Pancreas (tissue), 10 donors: ENCODE measurements around the gene HERC2. TPM values are rescaled to one million over a fixed set of nuclear protein-coding genes. Genes with fewer than 3 reads are reported as not detected.

Experiments used
- ATAC-seq, 4 donors: fragments of 200-7000 bp; cut with Tn5 transposase; one replicate each; pipeline versions ENCODE4 v1.8.0 to v1.9.1; 2020; ENCODE audit warnings: mild to moderate bottlenecking in 4 of 4, moderate library complexity in 4 of 4
- DNase-seq, 6 donors: peaks; one replicate each; pipeline ENCODE4 v3.0.0-alpha.2; 2020
- FAIRE-seq: peaks from 2 replicates; lab custom pipeline; 2012; peaks lifted over from hg19 to GRCh38; lab: Jason Lieb, UNC
- H3K27ac ChIP-seq, 4 donors: fragments of 200-600 bp; sonication (generic); 1 replicate in 3 of 4; 2 replicates in 1 of 4; pipeline versions ENCODE4 v1.5.0 to v1.8.0; 2020
- H3K27me3 ChIP-seq, 4 donors: fragments of 200-600 bp; one replicate each; pipeline ENCODE4 v1.8.0; 2021
- H3K36me3 ChIP-seq, 3 donors: fragments of 200-600 bp; sonication (generic) in 1 of 3; one replicate each; pipeline versions ENCODE4 v1.5.0 to v1.8.0; 2020 to 2021
- H3K4me1 ChIP-seq, 3 donors: fragments of 200-600 bp; one replicate each; pipeline ENCODE4 v1.8.0; 2021
- H3K4me3 ChIP-seq, 4 donors: fragments of 200-600 bp; sonication (generic) in 2 of 4; one replicate each; pipeline versions ENCODE4 v1.5.0 to v1.8.0; 2020 to 2021
- H3K9me3 ChIP-seq, 4 donors: fragments of 200-600 bp; one replicate each; pipeline ENCODE4 v1.8.0; 2021
- WGBS, 2 donors: extraction: QIAGEN DNeasy Blood & Tissue Kit; methylation state at CpG; one replicate each; pipeline ENCODE4 v1.1.7; 2013; 5-methylcytosine and 5-hydroxymethylcytosine counted together
- intact Hi-C, 3 donors: fragments of 100-400 bp; cut with DNase I; formaldehyde crosslinking; loops; one replicate each; pipeline versions ENCODE4 v1.11.1 to v1.14.2; 2022
- polyA plus RNA-seq, 2 donors: library from polyadenylated mRNA; stranded (reverse); fragments of 200-250 nt; gene quantifications; one replicate each; pipeline ENCODE4 v1.2.3, GENCODE V29; 2013
- total RNA-seq, 6 donors: library from RNA; stranded (reverse); fragmentation: NEBNext Ultra II Directional in 4 of 6; extraction: Animal tissue kit (Norgen Biotek cat#: 25700) in 4 of 6; gene quantifications; one replicate each; pipeline versions ENCODE4 v1.2.1 to v1.2.4, GENCODE V29; 2021 to 2023
- TF ChIP-seq, protein P1 (sequence below), 4 donors: fragments of 200-600 bp; sonication (generic) in 3 of 4; IDR thresholded peaks; one replicate each; pipeline versions ENCODE4 v1.5.0 to v1.8.0; 2021; ENCODE audit warnings: antibody characterized with exemption in 4 of 4
- donor health status: healthy with polysubstance abuse.
- donor health status: DM: no; HTN: no; CAD: no; lungs with moderate emphysema.
- donor health status: DM: no; HTN: no; CAD: no.
- donor health status: control.
- donor health status: control.
- donor health status: Bipolar disorder and iron deficiency.
- donor health status: DM: yes; HTN: yes; CAD: no.
- donor health status: DM: no; HTN: no; CAD: no.
- donor health status: DM: no; HTN: no; CAD: no.
- donor health status: DM: yes; HTN: yes; CAD: no.

Gene HERC2
- total and polyA plus RNA-seq, 8 donors, result 23.7 to 38.7 (median 26.4) TPM

DNA sequence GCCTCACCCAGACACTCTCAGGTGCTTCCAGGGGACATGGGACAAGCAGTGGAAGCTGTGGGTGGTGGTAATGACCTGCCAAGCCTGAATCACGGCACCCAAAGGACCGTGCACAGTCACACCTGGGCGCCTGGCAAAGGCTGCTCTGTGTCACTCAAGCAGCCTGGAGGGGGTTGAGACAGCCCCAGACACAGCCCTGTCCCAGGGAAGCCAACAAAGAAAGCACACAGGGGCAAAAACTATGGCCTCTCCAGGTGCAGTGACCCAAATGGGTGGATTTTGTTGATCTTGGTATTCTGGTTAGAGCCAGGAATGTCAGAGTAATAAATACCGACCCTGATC, 207.9 kb downstream of the HERC2 start:
- H3K27ac ChIP-seq, result no peak overlapping the region
- DNase-seq (no peak), ATAC-seq (no peak), FAIRE-seq (no peak)
- no peaks in the 10 kb centered on the region for H3K9me3 ChIP-seq
- 78 to 81% methylated on average over 4 of the region's 4 CpGs for WGBS, 2 donors
- no peaks in the 10 kb centered on the region for H3K4me1 ChIP-seq
- TF ChIP-seq, protein P1, sequence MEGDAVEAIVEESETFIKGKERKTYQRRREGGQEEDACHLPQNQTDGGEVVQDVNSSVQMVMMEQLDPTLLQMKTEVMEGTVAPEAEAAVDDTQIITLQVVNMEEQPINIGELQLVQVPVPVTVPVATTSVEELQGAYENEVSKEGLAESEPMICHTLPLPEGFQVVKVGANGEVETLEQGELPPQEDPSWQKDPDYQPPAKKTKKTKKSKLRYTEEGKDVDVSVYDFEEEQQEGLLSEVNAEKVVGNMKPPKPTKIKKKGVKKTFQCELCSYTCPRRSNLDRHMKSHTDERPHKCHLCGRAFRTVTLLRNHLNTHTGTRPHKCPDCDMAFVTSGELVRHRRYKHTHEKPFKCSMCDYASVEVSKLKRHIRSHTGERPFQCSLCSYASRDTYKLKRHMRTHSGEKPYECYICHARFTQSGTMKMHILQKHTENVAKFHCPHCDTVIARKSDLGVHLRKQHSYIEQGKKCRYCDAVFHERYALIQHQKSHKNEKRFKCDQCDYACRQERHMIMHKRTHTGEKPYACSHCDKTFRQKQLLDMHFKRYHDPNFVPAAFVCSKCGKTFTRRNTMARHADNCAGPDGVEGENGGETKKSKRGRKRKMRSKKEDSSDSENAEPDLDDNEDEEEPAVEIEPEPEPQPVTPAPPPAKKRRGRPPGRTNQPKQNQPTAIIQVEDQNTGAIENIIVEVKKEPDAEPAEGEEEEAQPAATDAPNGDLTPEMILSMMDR (IDR thresholded peaks at IDR 0.05), result no peak
- H3K4me3 ChIP-seq, result no peak overlapping the region
- intact Hi-C loops, result no loop called here
- no peaks in the 10 kb centered on the region for H3K27me3 ChIP-seq
- peaks cover 0 to 35% (median 0%) of the 10 kb centered on the region in 3 donors for H3K36me3 ChIP-seq

DNA sequence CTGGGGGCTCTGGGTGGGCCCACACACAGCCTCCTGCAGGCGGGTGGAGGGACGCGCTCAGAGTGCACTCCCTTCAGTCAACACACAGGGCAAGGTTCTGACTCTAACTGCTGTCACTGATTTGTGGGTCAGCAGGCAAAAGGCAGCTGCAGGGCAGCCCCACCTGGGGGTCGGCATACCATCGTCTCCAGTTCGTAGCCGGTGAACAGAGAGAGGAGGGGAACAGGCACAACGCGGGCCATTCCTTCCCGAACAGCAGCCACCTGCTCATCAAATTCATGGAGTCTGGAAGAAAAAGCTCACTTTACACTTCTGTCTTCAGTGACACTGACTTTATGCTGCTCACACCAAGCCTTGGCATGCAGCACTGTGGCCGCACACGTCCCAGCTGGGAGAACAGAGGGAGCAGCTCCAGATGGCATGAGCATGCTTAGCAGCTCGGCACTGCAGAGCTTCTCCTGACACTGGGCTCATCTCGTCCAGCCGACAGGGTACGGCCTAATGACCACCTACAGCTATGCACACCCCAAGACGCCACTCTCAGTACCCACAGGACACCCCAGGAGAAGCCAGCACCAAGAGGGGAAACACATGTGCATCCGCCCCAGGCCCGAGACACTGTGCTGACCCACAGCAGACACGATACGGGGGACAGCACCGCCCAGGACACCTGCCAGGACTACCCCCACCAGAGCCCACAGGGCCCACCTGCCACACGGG, 208.4 kb downstream of the HERC2 start:
- no peaks in the 10 kb centered on the region for H3K27me3 ChIP-seq
- intact Hi-C loops, result no loop called here
- no peak for ATAC-seq
- no peaks in the 10 kb centered on the region for H3K4me1 ChIP-seq
- H3K4me3 ChIP-seq, result no peak overlapping the region
- peaks cover 0 to 35% (median 0%) of the 10 kb centered on the region in 3 donors for H3K36me3 ChIP-seq
- H3K27ac ChIP-seq, result no peak overlapping the region
- DNase-seq, result no peak
- WGBS, 2 donors, result 95 to 97% methylated on average over 23 of the region's 23 CpGs
- no peaks in the 10 kb centered on the region for H3K9me3 ChIP-seq
- TF ChIP-seq, protein P1 (IDR thresholded peaks at IDR 0.05), result no peak
- FAIRE-seq, result no peak

DNA sequence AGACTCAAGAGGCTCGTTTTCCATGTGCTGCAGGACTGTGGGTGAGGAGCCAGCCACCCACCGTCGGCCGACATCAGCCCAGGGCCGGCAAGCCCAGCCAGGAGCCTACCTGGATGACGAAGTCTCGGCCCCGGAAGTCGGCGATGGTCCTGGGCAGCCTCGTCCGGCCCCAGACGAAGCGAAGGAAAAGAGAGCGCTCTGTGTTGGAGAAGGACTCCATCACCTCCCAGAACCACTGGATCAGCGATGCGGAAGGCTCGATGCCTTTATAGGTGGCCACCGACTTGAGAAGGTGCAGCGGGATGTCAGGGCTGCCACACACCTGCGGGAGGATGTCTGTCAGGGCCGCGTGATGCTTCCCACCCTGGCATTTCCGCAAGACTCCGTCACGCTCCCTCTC, 209.0 kb downstream of the HERC2 start:
- no peaks in the 10 kb centered on the region for H3K4me1 ChIP-seq
- FAIRE-seq (no peak), ATAC-seq (no peak), DNase-seq (no peak)
- no peaks in the 10 kb centered on the region for H3K9me3 ChIP-seq
- 95 to 98% methylated on average over 26 of the region's 26 CpGs for WGBS, 2 donors
- no peak overlapping the region for H3K4me3 ChIP-seq
- no peak overlapping the region for H3K27ac ChIP-seq
- H3K27me3 ChIP-seq, result no peaks in the 10 kb centered on the region
- intact Hi-C loops, result no loop called here
- H3K36me3 ChIP-seq, result peaks cover 0 to 35% (median 0%) of the 10 kb centered on the region in 3 donors
- TF ChIP-seq, protein P1 (IDR thresholded peaks at IDR 0.05), result no peak

DNA sequence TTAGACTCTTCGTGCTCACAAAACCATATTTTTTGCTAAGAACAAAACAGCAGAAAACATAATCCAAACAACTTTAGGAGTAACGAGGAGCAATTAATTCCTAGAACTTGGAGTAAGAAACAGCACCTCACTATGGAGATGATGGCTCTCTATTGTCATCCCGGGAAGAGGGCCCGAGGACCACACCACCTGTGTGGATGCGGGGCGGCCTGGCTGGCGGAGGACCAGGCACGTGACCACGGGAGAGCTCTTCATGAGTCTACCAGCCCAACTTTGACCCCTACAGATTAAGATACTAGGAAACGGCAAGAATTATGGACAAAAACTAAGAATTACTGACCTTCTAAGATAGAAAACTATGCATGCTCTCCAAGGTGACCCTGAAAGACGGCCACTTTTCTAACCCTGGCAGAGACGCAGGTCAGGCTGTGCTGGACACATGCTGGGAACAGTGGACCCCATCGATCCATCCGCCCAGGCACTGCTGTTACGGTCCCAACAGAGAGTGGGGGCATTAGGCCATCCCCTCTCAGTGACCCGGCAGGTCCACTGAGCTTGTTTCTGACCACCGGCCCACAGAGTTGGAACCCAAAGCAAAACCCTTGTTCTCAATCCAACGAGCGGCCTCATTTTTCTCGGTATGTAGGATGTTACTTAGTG, 209.7 kb downstream of the HERC2 start:
- Histone ChIP-seq H3K36me3 (peaks cover 0 to 35% (median 0%) of the 10 kb centered on the region in 3 donors), H3K27me3 (peaks cover 0 to 3% (median 0%) of the 10 kb centered on the region in 4 donors), H3K4me3 (no peak overlapping the region), H3K9me3 (no peaks in the 10 kb centered on the region), H3K27ac (no peak overlapping the region), H3K4me1 (no peaks in the 10 kb centered on the region)
- ATAC-seq, result no peak
- TF ChIP-seq, protein P1 (IDR thresholded peaks at IDR 0.05), result no peak
- FAIRE-seq, result no peak
- DNase-seq, result no peak
- intact Hi-C loops, result no loop called here
- WGBS, 2 donors, result 95 to 96% methylated on average over 20 of the region's 20 CpGs

DNA sequence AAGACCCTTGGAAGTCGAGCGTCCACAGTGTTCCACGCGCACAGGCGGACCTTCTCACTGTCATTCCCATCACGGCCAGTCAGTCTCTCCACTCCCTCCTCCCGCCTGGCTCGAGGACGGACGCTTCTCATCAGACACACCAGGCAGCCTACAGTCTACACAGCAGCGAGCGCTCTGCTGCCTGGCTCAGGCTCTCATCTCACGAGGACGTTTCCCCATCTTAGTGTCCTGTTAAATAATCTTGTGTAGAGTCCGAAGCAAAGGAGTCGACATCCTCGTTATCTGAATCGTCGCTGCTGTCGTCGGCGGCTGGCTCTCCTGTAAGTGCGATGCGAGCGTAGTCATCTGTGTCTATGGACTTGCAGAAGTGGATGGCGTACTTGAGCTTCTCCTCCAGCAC, 210.4 kb downstream of the HERC2 start:
- DNase-seq, result no peak
- peaks cover 0 to 4% (median 0%) of the 10 kb centered on the region in 3 donors for H3K4me1 ChIP-seq
- H3K27me3 ChIP-seq, result peaks cover 0 to 3% (median 0%) of the 10 kb centered on the region in 4 donors
- no peaks in the 10 kb centered on the region for H3K9me3 ChIP-seq
- peaks cover 0 to 35% (median 0%) of the 10 kb centered on the region in 3 donors for H3K36me3 ChIP-seq
- H3K4me3 ChIP-seq, result no peak overlapping the region
- FAIRE-seq, result no peak
- ATAC-seq, result no peak
- intact Hi-C loops, result no loop called here
- H3K27ac ChIP-seq, result no peak overlapping the region
- 93% methylated on average over 26 of the region's 26 CpGs for WGBS, 2 donors
- TF ChIP-seq, protein P1 (IDR thresholded peaks at IDR 0.05), result no peak
